GM19372 (cell line): ENCODE results near the gene NR2F1.
A peak's percentile ranks its signal among the peaks of the same experiment; 100 is the strongest.

Source experiments
- ATAC-seq: cut with Tn5 transposase; IDR thresholded peaks from one replicate; pipeline ENCODE4 v1.9.1; 2021; ENCODE audit warnings: mild to moderate bottlenecking, low read depth, moderate library complexity; ENCODE audit not compliant: unreplicated experiment

Gene NR2F1

DNA sequence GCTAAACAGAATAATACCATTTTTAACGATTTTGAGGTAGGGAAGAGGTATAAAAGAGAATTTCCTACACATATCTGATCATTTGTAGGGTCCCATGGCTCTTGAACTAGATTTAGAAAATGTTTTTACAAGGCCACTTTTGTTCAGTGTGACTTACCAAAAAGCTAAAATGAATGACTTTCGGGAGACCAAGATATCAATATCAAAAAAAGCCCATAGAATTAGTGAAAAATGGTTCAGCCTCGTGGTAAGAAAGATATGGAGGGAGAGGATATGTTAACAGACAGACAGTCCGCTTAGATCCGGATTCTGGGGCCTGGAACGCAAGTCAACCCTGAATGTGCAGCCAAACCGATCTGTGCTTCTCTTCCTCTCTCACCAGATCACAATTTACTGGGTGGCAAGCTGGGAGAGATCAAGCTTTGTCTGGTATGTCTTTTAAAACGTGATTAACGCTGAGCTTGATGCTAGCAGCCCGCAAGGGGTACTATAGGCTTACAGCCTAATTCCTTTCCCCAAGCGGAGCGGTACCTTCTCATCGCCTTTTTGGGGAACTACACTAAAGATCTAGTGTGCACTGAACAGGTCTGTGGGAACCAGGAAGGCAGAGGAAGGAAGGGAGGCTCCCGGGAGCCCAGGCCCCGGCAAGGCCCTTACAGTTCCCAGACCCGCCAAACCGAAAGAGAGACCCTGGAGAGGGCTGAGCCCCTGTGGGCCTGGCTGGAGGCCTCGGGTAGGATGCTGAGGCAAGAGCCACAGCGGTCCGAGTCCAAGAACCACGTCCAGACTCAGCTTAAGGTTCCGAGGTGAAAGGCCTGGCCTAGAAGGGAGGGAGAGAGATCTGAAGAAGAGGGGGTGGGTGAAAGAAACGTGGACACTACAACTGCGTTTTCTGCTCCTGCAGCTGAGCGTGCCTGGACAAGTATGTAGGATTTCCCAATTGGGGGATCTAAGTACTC lies 4.9 kb upstream of the NR2F1 start:
- no peak for ATAC-seq

DNA sequence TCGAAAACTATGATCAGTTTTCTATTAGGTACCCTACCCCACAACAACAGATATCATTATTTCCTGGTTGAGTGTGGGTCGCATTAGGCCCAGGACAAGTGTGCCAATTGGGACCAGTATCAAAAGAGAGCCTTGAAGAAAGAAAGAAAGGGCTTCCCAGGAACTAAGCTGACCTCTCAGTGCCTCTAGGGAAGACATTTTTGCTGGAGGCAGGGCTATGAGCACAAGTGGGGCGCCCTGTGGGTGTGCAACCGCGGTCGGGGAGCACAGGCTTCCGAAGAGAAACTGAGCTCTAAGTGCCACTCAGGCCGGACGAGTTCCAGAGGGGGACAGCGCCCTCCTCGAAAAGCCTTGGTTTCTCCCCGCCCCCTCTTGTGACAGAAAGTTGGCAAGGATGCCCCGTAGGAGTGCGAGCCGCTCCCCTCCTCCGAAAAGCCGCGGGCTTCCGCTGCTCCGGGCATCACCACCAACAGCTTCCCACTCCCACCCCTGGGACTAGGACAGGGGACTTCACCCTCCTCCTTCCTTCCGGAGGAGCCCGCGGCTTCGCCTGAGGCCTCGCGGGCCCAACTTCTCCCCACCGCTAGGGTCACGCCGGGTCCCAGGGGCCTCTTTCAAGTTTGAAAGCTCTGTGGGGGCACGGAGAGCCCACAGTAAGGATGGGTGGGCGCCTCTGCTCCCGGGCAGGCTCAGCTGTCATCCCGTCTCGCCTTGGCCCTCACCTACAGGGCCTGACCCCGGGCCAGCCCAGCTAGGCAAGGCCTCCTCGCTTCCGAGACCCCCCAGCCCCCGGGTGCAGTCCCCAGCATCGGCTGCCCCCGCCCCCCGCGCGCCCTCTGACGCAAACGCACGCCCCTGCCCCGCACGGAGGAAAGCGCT lies 4.0 kb upstream of the NR2F1 start:
- ATAC-seq, result no peak

DNA sequence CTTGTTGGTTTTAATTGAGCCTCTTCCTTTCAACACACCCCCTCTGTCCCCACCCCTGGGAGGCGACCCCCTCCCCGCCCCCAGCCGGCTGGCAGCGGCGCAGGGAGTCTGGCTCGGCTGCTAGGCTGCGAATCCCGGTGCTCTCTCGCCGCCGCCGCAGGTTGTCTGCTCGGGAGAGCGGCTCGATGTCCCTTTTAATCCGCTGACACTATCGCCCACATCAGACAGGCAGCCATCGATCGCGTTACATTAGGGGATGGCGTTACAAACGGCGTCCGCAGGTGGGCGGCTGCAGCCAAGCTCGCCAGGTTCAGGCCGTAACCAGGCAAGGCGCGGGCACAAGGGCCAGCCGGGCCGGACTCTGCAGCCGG lies 3.3 kb upstream of the NR2F1 start:
- ATAC-seq, result no peak

DNA sequence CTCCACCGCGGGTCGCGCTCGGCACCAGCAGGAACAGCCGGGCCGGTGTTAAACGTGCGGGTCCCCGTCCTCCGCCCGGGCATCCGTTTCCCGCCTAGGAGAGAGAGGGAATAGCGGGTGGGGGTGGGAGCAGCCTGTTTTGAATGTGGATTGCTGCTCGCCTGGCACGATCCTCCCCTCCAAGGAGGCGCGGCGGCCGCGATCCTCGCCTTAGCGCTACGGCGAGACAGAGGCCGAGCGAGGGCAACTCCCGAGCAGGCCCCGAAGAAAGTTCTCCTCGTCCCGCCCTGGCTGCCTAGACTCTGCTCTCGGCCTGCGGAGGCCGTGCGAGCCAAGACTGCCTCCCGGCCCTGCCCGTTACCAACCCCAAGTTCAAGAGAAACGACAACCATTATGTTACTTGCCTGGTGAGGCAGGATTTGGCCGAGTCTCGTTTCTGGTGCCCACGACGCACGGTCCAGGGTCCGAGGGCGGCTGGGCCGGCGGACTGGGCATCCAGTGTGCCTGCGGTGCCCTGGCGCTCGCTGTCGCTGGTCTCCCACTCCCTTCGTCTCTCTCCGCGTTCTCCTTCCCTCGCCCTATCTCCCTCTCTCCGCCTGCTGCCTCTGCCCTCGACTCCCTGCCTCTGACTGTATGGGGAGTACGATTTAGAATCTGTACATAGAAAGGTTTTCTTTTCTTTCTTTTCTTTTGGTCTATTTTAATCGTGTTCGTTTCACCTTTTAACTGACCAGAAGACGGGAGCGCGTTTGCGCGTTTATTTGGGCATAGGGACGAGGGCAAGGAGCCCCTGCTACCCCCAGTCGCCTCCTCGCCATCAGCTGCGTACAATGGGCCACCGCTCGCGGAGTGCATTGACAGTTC lies 2.7 kb upstream of the NR2F1 start:
- ATAC-seq, result no peak

DNA sequence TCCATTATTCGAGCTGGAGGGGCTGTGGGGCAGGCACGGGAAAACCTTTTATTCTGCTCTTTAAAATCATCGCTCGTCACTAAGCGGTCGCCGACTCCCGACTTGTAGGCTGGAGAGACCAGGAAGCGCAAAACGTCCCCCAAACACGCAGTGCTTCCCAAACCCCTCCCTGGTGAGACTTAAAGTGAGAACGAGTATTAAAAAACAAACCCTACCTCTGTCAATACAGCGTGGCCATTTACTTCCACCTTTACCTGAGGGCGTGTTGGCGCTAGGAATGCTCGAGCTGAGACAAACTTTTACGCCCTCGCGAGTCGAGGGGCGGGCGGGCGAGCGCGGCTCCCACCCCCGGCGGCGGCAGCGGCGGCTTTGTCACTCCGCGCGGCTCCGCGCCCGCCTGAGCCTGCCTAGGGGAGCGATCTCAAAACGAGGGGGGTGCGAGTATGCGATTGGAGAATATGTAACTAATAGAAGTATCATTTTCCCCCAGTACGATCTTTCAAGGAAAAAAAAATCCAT lies 2.0 kb upstream of the NR2F1 start, which contains the start of gene NR2F1-AS1:
Gene NR2F1-AS1 (minus strand): TSS at position 293 of the 519 bp plus-strand sequence.
- peak; percentile 24 for ATAC-seq

DNA sequence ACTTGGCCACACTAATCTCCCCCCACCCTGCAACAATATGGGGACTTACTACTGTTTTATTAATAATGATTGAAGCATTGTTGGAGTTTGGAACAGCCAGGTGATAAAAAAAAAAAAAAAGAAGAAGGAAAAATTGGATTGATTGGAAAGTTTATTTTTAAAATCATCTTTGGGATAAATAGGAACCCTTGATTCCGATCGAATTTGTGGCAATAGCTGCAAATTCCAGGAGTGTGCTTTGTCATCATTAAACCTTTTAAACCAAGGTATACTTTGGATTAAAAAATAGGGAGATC lies 907 bp upstream of the NR2F1 start:
- no peak for ATAC-seq

DNA sequence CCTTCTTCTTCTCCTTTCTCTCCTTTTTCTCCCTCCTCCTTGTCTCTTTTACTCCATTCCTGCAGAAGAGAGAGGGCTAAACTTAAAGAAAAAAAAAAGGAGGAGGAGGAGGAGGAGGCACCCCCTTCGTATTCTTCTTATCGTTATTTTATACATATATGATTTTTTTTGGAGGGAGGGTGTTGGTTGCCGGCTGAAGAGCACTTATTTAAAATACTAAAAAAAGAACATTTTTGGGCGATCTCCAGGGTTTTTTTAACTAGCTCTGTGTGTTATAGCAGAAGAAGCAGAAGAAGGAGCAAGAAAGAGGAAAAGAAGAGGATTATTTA lies 381 bp downstream of the NR2F1 start:
- no peak for ATAC-seq

DNA sequence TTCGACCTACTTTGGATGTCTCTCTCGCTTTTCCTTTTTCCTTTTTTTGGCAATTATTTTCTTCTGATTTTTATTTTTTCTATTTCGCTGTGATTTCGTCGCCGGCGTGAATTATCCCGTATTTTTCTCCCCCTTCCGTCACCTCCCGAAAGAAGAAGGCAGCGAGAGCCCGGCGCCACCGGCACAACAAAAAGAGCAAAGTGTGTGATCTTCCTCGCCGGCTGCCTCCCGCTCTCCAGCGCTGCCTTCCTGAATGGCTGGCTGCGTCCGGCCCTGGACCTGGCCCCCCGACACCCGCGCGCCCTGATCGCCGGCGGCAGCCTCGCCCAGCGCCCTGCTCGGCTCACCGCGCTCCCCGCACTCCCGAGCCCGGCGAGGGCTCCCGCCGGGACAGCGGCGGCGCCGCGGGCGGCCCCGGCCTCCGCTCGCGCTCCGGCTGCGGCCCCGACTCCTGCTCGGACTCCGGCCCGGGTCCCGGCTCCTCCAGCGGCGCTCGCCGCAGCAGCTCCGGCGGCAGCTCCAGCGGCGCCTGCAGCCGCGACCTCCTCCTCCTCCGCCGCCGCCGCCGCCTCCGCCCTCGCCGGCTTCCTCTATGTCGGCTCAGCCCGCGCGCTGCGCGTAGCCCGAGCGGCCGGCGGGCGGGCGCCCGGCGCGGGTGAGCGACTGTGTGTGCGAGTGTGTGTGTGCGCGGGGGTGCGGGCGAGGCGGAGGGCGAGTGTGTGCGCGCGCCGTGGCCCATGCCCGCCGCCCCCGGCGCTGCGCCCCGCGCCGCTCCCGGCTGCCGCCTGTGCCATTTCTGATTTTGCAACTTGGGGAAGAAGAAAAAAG lies 960 bp downstream of the NR2F1 start:
- no peak for ATAC-seq

DNA sequence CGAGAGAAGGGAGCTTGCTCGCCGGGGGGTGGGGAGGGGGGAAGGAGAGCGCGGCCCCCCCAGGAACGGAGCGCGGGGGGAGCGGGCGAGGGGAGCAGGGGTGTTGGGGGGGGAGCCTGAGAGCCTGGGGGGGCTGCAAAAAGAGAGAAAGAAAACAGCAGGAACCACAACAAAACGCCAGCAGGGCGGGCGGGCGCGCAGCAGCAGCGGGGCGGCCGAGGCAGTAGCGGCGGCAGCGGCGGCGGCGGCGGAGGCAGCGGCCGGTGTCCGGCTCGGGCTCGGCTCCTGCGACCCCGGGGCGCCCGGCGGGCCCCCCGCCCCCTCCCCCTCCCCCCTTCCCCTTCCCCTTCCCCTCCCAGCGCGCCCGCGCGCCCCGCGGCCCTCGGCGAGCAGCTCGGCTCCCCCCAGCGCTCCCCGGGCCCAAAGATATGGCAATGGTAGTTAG lies 1.6 kb downstream of the NR2F1 start:
- no peak for ATAC-seq

DNA sequence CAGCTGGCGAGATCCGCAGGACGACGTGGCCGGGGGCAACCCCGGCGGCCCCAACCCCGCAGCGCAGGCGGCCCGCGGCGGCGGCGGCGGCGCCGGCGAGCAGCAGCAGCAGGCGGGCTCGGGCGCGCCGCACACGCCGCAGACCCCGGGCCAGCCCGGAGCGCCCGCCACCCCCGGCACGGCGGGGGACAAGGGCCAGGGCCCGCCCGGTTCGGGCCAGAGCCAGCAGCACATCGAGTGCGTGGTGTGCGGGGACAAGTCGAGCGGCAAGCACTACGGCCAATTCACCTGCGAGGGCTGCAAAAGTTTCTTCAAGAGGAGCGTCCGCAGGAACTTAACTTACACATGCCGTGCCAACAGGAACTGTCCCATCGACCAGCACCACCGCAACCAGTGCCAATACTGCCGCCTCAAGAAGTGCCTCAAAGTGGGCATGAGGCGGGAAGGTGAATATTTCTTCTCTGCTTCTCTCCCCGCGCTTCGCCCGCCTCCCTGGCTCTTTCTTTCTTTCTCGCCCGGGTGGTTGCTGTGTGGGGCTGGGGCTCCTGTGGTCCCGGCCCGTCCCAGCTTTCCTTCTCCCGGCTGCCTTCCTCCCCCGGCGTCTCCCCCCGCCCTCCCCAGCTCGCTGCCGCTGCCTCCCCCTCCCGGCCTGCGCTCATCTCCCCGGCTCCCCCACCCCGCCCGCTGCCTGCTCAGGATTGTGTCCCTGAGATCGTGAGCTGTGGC lies 2.2 kb downstream of the NR2F1 start:
- ATAC-seq, result no peak

DNA sequence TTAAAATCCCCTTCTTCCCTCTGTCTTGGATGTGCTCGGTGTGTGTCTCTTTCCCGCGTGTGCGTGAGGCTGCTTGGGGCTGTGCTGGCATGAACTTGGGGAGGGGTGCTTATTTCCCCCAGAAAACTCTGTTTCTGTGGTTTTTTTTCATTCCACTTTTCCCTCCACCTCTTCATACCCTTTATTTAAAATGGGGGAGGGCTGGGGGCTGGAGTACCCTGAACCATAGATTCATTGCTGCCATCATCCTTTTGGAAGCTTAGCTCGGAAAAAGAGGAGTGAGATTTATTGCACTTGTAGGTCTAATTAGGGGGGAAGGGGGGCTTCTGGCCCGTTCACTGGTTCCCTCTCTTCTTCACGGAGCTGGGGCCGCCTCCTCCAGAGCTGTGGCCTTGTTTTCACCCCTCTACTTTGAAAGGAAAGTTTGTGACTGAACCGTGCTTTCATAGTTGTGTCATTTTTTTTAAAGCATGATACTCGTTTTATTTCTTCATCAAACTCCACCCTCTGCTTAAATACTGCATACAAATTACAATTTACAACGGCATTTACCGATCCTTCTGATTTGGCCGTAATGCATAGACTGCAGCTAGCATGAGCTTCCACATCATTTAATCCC lies 2.9 kb downstream of the NR2F1 start:
- ATAC-seq, result no peak

DNA sequence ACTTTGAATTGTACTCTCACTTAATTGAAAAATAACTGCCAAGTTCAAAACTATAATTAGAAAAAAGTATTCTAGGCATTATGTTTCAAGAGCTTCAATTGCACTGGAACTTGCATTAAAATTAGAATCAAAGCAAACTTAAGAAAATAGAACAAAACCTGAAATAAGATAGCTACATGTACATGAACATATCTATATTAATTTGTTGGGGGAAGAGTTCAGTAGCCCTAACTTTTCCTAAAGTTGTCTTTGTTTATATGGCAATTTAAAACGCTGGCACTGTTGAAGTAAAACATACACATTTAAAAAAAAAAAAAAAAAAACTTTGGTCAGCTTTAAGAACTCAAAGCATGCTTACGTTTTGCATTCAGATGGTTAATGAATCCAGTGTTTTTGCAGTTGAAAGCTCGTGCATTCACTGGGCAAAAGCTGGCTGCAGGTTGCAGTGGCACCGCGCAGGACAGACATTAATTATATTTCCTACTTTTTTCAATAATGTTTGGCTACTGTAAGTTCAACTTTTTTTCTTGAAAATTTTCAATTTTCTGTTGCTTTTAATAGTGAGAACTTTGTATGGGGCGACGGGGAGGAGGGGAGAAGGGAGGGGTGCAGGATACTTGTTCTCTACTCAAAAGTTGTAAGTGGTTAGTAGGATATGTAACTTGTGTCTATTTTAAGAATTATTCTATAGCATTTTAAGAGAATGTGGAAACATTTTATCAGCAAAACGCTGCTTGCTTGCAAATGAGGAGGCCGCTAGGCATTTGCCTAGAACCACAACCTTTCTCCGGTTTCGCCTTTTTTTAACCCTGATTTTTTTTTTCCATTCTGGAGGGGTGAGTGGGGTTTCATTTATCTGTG lies 3.9 kb downstream of the NR2F1 start:
- no peak for ATAC-seq

DNA sequence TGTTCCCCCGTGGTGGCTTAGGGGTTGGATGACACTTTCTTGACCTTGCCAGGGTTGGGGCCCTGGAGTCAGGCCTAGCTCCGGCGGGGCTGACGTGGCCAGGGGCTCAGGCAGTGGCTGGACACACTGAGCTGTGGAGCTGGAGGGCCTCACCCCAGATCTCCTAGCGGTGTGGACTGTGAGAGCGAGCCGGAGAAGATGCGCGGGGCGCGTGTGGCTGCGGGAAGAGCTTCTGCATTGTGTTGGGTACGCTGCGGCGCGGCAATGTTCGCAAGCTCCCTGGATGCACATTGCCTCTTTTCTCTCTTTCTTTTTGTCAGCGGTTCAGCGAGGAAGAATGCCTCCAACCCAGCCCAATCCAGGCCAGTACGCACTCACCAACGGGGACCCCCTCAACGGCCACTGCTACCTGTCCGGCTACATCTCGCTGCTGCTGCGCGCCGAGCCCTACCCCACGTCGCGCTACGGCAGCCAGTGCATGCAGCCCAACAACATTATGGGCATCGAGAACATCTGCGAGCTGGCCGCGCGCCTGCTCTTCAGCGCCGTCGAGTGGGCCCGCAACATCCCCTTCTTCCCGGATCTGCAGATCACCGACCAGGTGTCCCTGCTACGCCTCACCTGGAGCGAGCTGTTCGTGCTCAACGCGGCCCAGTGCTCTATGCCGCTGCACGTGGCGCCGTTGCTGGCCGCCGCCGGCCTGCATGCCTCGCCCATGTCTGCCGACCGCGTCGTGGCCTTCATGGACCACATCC lies 4.8 kb downstream of the NR2F1 start:
- ATAC-seq, result no peak

DNA sequence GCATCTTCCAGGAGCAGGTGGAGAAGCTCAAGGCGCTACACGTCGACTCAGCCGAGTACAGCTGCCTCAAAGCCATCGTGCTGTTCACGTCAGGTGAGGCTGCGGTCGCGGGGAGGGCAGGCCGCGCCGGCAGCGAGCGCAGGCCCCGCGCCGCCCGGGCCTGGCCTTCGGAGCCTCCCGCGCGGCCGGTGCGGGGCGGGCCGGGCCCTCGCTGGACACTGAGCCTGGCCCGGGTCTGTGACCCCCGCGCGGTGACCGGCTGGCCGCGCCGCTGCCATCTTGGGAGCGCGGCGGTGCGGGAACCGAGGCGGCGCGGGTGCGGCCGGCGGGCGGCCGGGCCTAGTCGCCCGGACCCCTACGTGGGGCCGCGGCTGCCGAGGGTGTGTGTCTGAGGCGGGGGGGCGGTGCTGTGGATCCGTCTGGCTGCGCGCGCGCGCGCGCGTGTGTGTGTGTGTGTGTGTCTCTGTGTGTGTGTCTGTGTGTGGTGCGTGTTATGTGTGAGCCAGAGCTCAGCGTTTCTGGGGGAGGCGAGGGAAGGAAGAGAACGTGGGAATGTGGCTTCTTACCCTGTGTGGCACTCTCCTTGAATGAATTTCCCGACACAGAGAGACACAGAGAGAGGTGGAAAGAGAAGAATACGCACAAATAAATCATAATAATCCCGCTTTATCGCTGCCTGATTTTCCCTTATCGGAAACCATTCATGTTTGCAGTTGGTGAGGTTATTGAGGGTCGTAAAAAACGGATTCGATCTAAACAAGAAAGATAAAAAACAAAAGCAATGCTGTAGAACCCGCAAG lies 5.5 kb downstream of the NR2F1 start:
- no peak for ATAC-seq

DNA sequence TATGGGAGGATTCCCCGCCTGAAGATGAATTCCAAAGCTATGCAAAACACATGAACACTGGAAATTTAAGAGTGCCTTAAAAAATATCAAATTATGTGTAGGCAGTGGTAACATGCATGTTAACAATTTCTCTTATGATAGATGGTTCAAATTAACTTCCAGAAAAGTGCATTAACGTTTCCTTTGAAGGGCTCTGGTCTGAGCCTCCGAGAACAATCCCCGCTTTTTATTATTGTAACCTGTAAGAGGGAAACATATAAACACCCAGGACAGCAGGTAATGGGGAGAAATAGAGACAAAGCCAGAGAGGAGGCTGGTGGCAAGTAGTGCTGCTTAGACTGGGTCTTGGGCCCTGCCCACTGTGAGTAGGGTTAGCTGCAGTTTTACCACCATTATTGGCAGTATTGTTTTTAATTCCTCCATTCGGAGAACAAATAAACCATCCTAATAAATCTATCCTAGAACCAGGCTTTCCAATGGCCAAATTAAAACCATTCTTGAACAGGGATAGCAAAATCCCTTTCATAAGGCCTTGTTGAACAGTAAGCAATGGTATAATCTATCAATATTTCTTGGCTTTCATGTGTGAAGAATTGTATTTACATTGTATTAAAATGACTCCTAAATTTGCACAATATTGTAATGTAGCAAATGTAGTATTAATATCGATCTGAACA lies 6.3 kb downstream of the NR2F1 start:
- ATAC-seq, result no peak

DNA sequence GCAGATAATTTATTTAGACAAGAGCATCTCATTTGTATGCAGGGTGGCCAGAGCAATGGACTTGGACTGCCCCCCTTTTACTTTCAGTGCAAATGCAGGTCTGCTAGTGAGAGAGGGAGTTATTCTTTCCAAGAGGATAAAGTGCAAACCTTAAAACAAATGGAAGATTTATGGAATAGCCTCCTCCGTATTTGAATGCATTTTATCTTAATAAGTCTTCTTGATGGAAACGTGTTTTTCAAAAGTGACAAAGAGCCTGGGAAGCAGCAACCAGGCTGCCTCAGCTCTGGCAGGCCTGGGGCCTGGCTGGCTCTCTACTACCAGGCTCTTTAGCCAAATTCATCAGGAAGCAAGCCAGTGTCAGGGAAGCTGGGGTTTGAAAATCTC lies 6.8 kb downstream of the NR2F1 start:
- ATAC-seq, result no peak
